ENCODE results near the gene FAM151A. TPM values are rescaled to one million over a fixed set of nuclear protein-coding genes. Genes with fewer than 3 reads are reported as not detected.

Gene FAM151A
- total and polyA plus RNA-seq, 8 donors: 0.12 to 0.21 TPM; not detected in 6

DNA sequence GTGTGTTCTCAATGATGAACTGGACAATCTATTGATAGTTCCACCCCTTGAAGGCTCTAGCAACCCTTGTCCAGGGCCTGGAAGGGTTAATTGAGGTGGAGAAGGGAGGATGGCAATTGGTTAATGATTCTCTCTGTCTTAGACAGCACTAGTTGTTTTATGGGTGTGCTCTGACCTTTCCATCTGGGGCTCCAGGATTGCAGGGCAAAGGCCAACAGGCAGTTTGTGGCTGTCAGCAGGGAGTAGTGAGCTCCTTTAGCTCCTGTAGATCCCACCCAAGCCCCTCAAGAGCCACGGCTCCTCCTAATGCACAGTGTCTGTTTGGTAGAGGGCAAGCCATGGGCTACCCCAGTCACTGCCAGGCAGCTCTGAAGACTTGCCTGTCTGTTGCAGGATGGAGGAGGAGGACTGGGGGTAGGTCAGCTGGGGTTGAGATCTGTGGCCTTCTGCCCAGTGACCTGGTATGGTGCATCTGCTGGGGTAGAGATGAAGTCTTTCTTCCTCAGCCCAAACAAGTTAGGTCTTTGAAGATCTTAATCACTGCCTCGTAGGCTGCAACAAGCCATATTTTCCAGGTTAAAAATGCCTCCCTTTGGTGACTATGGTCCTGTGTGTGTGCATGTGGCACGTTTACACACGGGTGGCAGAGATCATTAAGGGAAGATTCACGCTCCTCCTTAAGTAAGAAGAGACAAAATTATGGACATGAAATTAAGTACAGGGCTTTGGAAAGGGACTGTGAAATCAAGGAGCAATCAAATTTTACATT, 26.0 kb upstream of the FAM151A start:
- H3K4me1 ChIP-seq: no peaks in the 10 kb centered on the region
- WGBS, 2 donors: 50 to 54% methylated on average over 5 of the region's 5 CpGs
- no peak overlapping the region for H3K4me3 ChIP-seq
- no peaks in the 10 kb centered on the region for H3K27me3 ChIP-seq
- no peak for DNase-seq
- no peak for FAIRE-seq
- peak in 1 of 4 donors; percentile 21 for ATAC-seq
- TF ChIP-seq, protein P1, sequence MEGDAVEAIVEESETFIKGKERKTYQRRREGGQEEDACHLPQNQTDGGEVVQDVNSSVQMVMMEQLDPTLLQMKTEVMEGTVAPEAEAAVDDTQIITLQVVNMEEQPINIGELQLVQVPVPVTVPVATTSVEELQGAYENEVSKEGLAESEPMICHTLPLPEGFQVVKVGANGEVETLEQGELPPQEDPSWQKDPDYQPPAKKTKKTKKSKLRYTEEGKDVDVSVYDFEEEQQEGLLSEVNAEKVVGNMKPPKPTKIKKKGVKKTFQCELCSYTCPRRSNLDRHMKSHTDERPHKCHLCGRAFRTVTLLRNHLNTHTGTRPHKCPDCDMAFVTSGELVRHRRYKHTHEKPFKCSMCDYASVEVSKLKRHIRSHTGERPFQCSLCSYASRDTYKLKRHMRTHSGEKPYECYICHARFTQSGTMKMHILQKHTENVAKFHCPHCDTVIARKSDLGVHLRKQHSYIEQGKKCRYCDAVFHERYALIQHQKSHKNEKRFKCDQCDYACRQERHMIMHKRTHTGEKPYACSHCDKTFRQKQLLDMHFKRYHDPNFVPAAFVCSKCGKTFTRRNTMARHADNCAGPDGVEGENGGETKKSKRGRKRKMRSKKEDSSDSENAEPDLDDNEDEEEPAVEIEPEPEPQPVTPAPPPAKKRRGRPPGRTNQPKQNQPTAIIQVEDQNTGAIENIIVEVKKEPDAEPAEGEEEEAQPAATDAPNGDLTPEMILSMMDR (IDR thresholded peaks at IDR 0.05): no peak
- H3K36me3 ChIP-seq: no peaks in the 10 kb centered on the region
- intact Hi-C loops (cut with DNase I): no loop called here
- H3K27ac ChIP-seq: no peak overlapping the region
- H3K9me3 ChIP-seq: no peaks in the 10 kb centered on the region

DNA sequence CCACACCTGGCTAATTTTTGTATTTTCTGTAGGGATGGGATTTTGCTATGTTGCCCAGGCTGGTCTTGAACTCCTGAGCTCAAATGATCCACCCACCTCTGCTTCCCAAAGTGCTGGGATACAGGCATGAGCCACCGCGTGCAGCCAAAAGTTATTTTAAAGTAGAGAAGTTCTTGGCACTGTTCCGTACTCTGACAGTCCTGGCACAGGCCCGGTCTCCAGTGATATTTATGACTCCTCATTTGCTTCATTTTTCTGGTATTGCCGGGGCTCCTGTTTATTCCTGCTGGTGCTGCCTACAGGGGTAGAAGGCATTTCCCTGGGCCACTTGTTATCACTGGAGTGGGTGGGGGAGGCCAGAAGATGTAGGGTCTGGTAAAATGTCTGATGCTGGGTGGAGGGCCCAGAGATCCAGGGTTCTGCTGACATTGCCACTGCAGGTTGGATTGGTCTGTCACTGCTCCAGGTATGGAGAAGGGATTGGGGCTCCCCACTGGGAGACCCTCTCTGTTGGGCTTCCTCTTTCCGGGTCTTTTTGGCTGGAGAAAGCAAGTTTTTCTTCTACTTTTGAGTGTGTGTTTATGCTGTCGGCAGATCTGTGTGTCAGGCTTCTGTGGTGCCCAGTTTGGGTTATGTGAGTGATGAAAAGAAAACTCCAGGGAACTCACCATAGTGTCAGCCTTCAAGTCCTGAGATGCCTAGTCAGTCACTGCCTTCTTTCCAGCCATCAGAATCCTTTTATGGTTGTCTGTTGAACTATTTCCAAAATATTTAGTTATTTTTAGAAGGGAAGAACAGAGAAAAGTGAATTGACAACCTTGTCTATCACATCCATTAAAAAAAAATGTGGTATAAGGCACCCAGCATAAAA, 22.7 kb upstream of the FAM151A start:
- ATAC-seq: no peak
- intact Hi-C loops (cut with DNase I): no loop called here
- WGBS, 2 donors: 72% methylated on average over 7 of the region's 7 CpGs
- no peaks in the 10 kb centered on the region for H3K4me1 ChIP-seq
- DNase-seq: no peak
- H3K4me3 ChIP-seq: no peak overlapping the region
- no peaks in the 10 kb centered on the region for H3K36me3 ChIP-seq
- no peaks in the 10 kb centered on the region for H3K27me3 ChIP-seq
- no peak for FAIRE-seq
- TF ChIP-seq, protein P1 (IDR thresholded peaks at IDR 0.05): no peak
- H3K9me3 ChIP-seq: no peaks in the 10 kb centered on the region
- no peak overlapping the region for H3K27ac ChIP-seq

DNA sequence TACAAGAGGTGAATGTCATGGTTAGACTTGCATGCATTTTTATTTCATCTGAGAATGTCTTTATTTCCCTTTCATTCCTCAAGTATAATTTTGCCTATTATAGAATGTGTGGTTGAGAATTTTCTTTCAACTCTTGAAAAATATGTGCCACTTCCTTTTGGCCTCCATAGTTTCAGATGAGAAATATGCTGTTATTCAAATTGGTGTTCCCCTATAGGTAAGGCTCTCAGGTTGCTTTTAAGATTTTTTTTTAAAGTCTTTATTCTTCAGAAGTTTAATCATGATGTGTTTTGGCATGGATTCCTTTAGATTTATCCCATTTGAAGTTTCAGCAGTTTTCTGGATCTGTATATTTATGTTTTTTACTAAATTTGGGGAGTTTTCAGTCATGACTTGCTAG, 20.4 kb upstream of the FAM151A start:
- no peak overlapping the region for H3K27ac ChIP-seq
- H3K27me3 ChIP-seq: no peaks in the 10 kb centered on the region
- FAIRE-seq (no peak), ATAC-seq (no peak), DNase-seq (no peak)
- no peaks in the 10 kb centered on the region for H3K4me1 ChIP-seq
- H3K36me3 ChIP-seq: no peaks in the 10 kb centered on the region
- TF ChIP-seq, protein P1 (IDR thresholded peaks at IDR 0.05): no peak
- no peaks in the 10 kb centered on the region for H3K9me3 ChIP-seq
- intact Hi-C loops (cut with DNase I): no loop called here
- H3K4me3 ChIP-seq: no peak overlapping the region

DNA sequence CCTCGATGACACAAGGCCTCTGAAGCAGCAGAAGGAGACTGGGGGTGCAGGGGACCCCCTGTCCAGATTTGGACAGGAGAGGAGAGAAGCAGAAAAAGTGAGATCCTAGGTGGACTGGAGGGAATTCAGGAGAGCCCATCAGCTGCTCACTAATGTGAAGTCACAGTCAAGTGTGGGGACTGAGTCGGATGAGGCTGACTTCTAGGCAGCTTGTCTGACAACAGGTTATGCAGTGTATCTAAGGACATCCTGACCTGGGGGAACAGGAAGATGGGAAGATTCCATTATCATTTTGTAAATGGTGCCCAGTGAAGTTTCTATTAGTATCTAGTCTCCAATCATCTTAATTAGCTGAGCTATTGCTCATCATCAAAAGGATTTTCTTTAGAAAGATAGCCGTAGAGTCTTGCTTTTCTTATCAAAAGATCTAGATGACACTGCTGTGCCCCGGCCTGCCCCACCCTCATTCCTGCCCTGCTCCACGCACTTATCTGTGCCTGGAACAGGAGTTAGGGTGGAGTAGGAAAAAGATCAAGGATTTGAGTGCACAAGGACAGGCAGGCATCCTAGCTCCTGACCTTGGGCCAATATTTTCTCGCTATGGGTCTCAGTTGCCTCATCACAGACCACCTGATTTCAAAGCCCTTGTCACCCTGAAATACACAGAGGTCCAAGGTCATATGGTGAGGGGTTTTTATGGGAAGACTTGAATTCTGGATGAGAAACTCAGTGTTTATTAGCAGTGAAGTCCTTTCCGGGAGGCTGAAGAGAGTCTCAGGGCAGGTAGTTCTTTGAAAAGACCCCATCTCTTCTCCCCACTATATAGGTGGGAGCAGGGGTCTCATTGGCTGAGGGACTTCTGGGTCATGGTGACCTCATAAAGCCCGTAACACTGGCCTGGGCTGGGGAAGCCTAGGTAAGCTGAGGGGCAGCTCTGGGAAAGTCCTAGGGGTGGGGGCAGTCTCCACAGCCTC, 17.8 kb upstream of the FAM151A start, which contains the start of gene MROH7:
MROH7 (plus strand) TSS at position 924 of the 974 bp plus-strand sequence. CDS start 11,141 bp downstream, outside the sequence.
- H3K9me3 ChIP-seq: no peaks in the 10 kb centered on the region
- TF ChIP-seq, protein P1 (IDR thresholded peaks at IDR 0.05): no peak
- no peak for FAIRE-seq
- no peaks in the 10 kb centered on the region for H3K4me1 ChIP-seq
- H3K27ac ChIP-seq: no peak within 1 kb of the TSS
- H3K36me3 ChIP-seq: no peaks in the 10 kb centered on the region
- no peak for DNase-seq
- ATAC-seq: no peak
- intact Hi-C loops (cut with DNase I): no loop called here
- 62 to 69% methylated on average over 8 of the region's 8 CpGs for WGBS, 2 donors
- H3K27me3 ChIP-seq: no peaks in the 10 kb centered on the region
- H3K4me3 ChIP-seq: no peak within 1 kb of the TSS

All from pancreas (tissue), 10 donors.